Forelimb muscle (tissue), 1 donor: Measurements from ENCODE around the gene DTWD1. TPM values are rescaled to one million over a fixed set of nuclear protein-coding genes. Genes with fewer than 3 reads are reported as not detected.
"Not testable (repeated sequence)": the region's sequence is repeated elsewhere in the genome, so short reads cannot be mapped to it uniquely, and the experiment has no call there.

Source experiments
- DNase-seq: peaks from one replicate; pipeline ENCODE4 v3.0.0-alpha.2; 2013; ENCODE audit warnings: low read depth
- polyA plus RNA-seq: library from polyadenylated mRNA; unstranded; fragments of 120-200 nt; gene quantifications from one replicate; pipeline ENCODE4 v1.2.1, GENCODE V29; 2013; ENCODE audit not compliant: insufficient read length

Gene DTWD1, protein sequence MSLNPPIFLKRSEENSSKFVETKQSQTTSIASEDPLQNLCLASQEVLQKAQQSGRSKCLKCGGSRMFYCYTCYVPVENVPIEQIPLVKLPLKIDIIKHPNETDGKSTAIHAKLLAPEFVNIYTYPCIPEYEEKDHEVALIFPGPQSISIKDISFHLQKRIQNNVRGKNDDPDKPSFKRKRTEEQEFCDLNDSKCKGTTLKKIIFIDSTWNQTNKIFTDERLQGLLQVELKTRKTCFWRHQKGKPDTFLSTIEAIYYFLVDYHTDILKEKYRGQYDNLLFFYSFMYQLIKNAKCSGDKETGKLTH
- polyA plus RNA-seq = 19.2 TPM

DNA sequence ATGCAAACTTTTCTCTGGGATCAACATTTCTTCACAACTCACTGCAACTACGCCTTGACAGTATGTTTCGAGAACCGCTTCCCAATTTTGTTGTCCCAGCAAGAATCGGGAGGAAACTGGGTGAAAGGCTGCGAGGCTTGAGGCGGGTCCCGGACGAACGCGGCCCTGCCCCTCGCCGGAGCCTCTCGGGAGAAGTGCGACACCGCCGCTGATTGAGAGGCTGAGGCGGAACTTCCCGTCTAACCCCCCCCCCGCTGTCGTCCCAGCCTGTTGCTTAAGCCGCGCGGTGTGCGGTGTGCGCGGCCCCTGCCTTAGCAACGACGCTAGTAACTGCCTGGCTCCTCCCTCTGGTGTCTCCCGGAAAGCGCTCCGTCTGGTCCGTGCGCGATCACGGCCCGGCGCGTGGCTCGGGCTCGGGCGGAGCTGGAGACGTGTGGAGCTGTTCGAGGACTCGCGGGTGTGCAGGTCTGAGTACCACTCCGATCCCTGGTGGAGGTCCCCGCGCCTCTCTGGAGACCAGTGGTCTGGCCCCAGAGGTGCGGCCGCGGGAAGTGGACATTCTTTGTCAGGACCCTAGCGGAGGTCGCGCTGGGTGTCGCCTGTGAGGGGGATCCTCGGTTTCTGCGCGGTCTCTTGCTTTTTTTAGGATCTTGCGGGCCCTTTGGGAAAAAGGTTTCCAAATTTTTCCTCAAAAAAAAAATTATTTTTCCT lies at the start of gene DTWD1, which contains the start of gene FAM227B:
TSS of gene DTWD1 (plus strand) at position 391 of the 711 bp plus-strand sequence. CDS start 4,120 bp downstream, outside the sequence.
TSS of gene FAM227B (minus strand) at position 161 of the 711 bp plus-strand sequence. CDS start 5,647 bp downstream, outside the sequence.
- peak; percentile 91 for DNase-seq

DNA sequence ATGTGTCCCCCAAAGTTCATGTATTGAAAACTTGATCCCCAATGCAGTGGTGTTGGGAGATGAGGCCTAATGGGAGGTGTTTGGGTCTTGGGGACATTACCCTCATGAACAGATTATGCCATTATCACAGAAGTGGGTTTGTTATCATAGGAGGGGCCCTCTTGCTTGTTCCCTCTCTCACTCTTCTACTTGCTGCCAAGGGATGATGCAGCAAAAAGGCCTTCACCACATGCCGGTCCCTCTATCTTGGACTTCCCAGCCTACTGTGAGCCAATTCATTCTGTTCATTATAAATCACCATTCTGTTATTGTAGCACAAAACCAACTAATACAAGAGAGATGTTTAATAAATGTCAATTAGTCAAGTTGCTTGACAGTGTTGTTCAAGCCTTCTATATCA lies 47.4 kb upstream of the DTWD1 start:
- no peak for DNase-seq

DNA sequence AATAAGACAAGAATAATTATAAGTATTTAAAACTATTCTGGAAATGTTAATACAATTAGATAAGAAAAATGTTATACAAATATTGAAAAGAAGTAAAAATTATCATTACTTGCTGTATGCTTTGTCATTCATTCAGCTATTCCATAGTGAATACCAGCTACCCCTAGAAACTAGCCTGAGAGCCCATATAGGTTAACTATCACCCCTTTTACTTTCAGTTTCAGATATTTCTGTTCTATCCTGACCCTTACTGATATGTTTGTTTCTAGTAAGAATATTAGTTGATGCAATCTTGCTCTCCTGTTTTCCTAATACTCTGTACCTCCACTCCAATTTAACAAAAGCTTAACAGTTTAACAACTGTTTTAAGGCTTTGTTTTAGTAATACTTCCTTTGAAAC lies 31.8 kb upstream of the DTWD1 start:
- no peak for DNase-seq

DNA sequence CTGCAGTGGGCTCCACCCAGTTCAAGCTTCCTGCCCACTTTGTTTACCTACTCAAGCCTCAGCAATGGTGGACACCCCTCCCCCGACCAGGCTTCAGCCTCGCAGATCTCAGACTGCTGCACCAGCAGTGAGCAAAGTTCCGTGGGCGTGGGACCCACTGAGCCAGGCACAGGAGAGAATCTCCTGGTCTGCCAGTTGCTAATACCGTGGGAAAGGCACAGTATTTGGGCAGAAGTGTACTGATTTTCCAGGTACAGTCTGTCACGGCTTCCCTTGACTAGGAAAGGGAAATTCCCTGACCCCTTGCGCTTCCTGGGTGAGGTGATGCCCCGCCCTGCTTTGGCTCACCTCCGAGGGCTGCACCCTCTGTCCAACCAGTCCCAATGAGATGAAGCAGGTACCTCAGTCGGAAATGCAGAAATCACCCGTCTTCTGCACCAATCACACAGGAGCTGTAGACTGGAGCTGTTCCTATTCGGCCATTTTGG lies 28.0 kb upstream of the DTWD1 start:
- not testable (repeated sequence) for DNase-seq

DNA sequence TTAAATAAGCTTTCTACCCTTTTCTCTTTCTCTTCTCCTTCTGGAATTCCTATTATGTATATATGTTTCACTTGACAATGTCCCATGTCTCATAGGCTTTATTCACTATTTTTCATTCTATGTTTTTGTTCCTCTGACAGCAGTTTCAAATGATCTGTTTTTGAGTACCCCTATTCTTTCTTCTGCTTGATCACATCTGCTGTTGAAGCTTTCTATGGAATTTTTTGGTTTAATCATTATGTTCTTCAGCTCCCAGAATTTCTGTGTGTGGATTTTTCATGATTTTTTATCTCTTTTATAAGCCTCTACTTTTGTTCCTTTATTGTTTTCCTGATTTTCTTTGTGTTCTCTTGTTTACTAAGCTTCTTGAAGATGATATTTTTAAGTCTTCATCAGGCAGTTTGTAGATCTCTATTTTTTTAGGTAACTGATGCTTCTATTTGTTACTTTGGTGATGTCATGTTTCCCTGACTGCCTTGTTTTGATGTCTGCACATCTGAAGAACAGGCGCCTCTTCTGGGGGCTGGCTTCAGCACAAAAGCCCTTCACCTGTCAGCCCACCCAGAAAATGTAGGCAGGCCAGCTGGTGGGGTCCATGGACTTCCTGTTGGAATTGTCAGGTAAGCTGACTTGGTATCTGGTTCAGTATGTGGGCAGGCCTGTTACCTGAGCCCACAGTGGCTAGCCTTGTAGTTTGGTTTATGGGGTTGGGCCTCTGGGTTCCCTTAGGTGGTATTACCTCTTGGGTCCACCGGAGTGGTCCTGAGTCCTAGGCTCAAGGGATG lies 16.0 kb upstream of the DTWD1 start:
- no peak for DNase-seq

DNA sequence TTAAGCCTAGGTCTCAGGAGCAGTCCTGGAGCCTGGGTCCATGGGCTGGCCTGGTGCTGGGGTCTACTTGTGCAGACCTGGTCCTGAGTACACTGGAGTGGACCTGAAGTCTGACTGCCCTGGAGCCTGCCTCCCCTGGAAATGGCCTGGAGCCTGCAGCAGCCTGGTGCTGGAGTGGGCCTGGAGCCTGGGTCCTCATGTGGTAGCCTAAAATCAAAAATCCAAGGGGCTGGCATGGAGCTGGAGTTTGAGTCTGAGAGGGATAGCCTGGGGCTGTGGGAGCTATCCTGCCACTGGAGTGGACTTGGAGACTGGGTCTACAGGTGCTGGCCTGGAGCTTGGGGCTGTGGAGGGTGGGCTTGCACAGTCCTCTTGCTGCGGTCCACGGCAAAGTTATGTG lies 15.3 kb upstream of the DTWD1 start:
- no peak for DNase-seq

DNA sequence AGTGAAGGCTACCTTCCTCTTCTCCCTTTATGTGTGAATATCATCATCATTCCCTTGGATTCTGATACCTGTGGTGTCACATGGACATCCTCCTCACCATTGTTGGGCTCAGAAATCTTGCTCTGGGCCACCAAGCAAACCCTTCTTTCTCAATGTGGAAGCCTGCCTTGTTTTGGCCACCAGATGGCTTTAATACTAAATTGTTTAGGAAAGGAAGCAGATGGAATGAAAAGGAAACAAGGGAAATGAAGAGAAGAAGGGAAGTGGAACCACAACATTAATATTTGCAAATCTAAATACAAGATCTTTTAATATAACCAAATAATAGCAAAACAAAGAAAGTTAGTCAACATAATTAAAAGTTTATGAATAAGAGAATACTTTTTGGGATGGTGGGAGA lies 14.3 kb upstream of the DTWD1 start:
- no peak for DNase-seq

DNA sequence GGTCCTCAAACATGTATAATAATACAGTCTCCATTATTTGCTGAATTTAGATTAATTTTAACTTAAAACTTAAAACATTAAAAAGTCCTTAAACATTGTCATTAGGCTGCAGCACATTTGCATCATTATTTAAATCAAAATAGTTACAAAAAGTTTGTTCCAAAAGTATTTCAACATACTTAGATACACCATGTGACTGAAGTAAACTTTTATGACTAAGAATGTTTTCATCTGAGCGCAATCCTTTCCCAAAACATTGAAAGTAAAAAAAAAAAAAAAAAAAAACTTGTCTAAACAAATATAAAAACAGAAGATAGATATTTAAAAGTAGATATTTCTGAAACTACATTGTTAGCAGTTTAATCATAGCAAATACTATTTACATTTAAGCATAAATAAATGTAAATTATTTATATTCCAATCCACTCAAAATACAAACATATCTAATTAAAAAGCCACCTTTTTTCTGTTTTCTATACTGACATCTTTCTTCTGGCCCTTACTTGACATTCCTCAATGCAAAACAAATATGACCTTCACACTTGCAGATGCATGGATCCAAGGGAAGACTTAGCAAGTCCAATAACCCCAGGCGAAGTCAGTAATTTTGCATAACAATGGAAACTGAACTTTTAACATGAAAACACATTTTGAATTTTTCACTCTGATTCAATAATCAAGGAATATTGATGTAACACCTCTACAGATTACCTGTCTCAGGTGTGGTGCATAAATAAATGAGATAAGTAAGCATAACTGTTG lies 10.5 kb upstream of the DTWD1 start:
- DNase-seq = no peak

DNA sequence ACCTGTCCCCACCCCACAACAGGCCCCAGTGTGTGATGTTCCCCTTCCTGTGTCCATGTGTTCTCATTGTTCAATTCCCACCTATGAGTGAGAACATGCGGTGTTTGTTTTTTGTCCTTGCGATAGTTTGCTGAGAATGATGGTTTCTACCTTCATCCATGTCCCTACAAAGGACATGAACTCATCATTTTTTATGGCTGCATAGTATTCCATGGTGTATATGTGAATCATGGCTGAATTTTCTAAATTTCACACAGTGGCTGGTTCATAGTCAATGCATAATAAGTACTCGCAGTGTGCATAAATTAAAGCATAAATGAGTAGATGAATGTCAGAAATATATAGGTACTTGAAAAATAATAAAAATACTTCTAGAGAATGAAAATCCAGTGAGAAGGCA lies 8.6 kb upstream of the DTWD1 start:
- DNase-seq = not testable (repeated sequence)

DNA sequence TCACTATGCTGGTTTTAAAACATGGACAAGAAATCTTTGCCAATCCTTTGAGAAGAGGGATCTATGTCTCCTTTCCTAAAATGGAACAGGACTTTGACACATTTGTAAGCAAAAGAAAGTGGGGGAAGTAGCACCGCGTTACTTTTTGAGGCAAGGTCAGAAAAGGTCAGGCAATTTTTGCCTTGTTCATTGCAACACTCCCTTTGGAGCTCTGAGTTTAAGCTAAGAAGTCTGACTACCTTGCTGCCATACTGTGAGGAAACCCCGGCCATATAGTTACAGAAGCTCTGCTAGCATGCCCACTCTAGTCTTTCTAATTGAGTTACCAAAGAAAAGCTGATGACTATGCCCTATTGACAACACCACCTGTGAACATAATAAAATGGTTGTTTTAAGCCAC lies 1.6 kb upstream of the DTWD1 start:
- DNase-seq = no peak

DNA sequence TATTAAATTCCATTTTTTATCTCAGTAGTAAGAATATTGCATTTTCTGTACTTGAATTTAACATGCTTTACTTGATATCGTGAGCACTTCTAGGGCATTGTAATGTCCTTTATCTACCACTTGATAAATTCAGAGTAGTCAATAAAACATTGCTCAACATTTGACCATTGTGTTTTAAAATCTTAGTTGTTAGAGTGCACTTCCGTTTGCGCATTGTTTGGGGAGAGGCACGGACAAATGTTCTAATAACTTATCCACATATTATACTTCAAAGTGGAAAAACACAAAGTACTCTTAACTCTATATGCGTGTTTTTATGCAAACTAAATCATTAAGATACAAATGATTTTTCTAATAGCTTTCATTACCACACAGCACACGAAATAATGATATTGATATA lies 649 bp upstream of the DTWD1 start:
- no peak for DNase-seq

DNA sequence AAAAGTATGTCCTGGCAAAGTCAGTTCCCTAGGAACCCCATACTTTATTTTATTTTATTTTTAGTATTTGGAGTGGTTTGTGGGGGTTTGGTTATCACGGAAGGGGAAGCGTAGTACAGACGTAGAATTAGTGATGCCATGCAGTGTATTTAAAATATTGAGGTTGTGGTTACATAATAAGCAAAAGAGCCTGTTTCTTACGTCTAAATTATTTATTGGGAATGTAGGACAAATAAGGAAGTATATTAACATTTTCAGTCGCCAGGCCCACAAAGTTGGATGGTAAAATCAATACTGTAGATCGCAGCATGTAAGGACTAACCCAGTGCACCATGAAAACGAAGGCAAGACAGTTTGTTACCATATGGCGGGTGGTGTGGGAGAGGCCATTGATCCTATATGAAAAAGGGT lies 558 bp downstream of the DTWD1 start:
- DNase-seq = no peak

DNA sequence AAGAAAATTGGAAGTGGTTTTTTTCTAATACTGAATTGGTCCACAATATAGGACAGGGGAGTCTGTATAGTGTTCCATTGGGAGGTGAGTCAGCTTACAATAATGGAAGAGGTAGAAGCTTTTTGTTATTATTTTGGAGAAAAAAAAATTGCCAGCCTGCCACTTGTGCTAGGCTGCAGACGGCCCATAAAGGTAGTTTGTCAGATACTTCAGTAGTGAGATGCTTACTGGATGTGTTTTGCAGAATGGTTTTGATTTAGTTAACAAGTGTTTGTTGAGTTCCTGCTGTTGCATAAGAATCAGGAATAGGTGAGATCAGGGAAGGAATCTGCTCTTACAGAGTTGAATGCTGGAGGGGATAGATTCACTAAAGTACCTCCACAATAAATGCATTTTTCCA lies 1.0 kb downstream of the DTWD1 start:
- no peak for DNase-seq

DNA sequence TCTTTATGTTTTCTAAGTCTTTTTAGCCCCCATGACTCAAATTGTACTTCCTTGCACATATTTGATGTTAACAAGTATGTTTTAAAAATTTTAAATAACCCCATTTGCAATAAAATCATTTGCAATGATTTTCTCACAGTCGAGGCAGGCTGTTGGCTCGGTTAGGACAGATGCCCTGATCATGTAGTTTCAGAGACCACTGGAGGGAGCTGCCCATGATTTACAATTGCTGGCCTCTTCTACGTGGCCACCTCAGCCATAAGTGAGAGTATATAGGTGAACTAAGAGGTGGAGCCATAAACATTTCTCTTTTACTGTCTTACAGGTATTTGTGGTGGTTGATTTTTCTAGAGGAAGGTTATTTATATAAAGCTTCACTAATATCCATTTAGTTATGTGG lies 1.7 kb downstream of the DTWD1 start:
- DNase-seq = no peak

DNA sequence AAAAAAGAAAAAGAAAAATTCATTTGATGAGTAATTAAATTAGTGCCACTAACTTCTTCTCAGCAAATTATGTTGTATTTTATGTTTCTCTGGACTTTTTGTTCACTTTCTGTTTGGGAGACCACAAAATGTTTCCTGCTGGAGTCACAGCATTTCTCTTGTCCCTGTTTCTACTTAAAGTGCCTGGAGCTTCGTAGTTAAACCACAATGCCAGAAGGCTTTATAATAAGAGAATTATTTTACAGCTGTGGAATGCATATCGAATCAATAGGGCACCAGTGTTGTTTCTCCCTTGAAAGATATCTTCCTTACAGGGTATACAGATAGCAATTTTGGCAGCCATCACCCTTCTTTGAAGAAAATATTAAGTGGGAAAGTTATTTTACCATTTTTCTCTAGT lies 3.2 kb downstream of the DTWD1 start:
- DNase-seq = no peak

DNA sequence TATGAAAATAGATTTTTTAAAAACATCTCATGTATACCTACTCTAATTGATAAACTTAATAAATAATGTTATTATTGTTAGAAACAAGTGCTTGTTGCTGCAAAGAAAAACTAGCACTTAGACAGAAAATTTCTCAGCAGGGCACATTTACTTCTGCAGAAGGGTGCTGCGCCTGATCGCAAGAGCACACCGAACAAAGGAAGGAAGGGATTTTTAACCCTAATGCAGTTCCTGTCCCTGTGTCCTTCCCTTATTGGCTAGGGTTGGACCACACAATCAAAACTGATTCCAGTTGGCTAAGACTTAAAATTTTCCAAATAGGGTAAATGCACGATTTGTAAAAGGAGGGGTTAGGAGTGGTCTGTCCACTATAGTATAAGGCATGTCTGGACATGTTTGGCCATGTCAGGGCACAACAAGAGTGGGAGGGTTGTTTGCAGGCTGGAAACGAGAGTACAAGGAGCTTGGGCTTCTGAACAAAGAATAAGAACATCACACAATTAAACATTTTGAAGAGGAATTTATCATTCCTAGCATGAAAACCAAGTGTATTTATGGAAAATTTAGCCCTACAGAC lies 4.7 kb downstream of the DTWD1 start:
- DNase-seq = no peak

DNA sequence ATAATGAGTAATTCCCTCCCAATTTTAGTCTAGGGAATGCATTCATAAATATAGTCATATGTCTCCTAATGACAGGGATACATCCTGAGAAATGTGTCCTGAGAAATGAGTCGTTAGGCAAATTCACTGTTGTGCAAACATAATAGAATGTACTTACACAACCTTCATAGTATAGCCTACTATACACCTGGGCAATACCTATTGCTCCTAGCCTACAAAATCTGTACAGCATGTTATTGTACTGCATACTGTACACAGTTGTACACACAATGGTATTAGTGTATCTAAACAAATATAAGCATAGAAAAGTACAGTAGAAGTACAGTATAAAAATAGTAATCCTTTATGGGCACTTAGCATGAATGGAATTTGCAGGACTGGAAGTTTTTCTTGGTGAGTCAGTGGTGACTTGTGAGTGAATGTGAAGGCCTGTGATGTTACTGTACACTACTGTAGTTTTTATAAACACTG lies 6.6 kb downstream of the DTWD1 start:
- DNase-seq = no peak

DNA sequence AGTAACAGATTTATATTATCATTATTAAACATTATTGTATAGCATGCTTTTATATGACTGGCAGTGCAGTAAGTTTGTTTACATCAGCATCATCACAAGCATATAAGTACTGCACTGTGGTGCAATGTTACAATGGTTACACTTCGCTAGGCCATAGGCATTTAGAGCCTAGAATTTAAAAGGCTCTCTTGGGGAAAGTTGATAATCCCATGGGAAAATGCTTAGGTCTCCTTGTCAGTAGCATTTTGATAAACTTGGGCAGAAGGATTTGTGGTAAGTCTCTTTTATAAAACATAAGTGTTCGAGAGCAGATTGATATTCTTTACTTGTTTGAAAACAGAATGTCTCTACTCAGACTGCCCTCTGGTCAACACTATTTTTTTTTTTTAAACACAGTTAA lies 7.5 kb downstream of the DTWD1 start:
- DNase-seq = no peak

DNA sequence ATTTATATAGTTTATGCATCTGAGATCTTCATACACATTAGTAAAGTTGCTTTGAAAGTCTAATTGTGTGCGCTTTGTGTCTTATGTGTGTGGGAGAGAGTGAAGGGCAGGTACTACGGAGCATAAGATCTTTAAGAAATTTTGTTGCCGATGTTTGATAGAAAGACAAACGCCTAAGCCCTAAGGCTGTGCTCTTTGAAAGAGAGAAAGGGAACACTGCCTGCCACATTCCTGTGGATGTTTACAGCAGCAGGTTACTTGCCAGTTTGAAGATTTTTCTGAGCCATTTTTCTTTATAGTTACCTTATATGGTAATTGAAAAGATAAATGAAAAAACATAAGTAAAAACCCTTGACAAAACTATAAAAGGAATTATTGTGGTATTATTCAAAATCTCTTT lies 17.0 kb downstream of the DTWD1 start:
- no peak for DNase-seq

DNA sequence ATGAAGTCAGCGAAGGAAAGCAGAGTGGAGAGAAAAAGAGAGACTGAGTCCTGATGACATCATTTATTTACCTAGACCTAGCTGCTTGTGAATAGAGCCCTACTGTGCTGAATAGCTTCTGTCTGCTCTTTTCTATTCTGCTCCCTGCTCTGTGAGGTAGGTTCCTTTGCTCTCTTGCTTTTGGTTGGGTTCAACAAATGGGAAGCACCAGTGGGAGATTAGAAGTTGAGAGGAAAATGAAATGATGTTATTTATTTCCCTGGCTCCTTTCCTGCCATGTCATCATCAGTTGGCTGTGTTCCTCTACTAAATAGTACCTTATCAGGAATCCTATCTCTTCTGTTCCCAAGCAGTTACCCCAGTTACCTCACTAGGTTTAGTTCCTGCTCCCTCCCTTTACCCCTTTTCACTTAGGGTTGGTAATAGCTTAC lies 23.5 kb downstream of the DTWD1 start:
- no peak for DNase-seq

DNA sequence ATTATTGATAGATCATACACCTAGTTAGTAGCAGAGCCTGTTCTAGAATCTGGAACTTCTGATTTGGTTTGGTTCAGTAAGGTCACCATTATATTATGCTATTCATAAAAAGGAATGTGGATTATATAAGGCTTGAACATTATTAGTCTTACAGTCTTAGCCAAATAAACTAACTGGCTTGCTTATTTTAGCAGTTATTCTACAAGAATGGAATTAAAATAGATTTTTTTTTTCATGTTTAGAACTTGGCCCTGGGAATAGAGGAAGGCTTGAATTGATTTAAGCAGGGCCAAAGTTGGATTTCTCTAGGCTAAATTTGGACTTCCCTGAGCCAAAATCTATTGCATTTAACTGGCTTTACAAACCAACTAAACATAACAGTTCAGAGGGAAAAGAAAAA lies 24.4 kb downstream of the DTWD1 start:
- DNase-seq = no peak
